Fibroblast of lung (primary cell): ENCODE data around the gene ENTR1.
"Not testable (repeated sequence)": the region's sequence is repeated elsewhere in the genome, so short reads cannot be mapped to it uniquely, and the experiment has no call there.

Experiments used
- CTCF ChIP-seq, 2 donors: IDR thresholded peaks in 1 of 2; conservative IDR thresholded peaks in 1 of 2; 1 replicate in 1 of 2; 2 replicates in 1 of 2; pipeline ENCODE4 v1.5.1; 2011 to 2012; ENCODE audit warnings: low read length in 2 of 2, control low read depth in 1 of 2, inconsistent platforms in 1 of 2, low read depth in 1 of 2, mild to moderate bottlenecking in 1 of 2
- EZH2 ChIP-seq: IDR thresholded peaks from 2 replicates; pipeline ENCODE4 v1.5.1; 2012; ENCODE audit warnings: low read length, control low read depth, mild to moderate bottlenecking; ENCODE audit errors: missing control alignments

- TF ChIP-seq CTCF (conservative IDR thresholded peaks at IDR 0.05 in 1 of 2, IDR thresholded peaks at IDR 0.05 in 1 of 2; ENCODE audit: low read depth in 1 of 2, low read length in 2 of 2); EZH2: not testable (repeated sequence)
Observed at GRCh38 chr9:136405904-136406303, 4.5 kb downstream of the ENTR1 start.
